Dermis blood vessel endothelial cell (primary cell): Measurements from ENCODE around the gene SHOC2. TPM values are rescaled to one million over a fixed set of nuclear protein-coding genes. Genes with fewer than 3 reads are reported as not detected.

Experiments used
- total RNA-seq: library from RNA; depleted of rRNA; stranded (reverse); fragments of >200 nt; gene quantifications from 2 replicates; pipeline ENCODE4 v1.2.3, GENCODE V29; 2014

The SHOC2 gene
- total RNA-seq, 1 donor from 2014 or later = 62.3 TPM

Other genes starting within 250 kb of the SHOC2 start
- gene PDCD4, start 47.7 kb upstream of the SHOC2 start, total RNA-seq = 171 and 200 TPM in 2 replicates
- gene BBIP1, start 424 bp upstream of the SHOC2 start, total RNA-seq = 16.7 and 29.7 TPM in 2 replicates
- gene ADRA2A, start 157.4 kb downstream of the SHOC2 start, total RNA-seq = 0.05 TPM in 1 of 2 replicates, not detected in the other